GM12878 (cell line): ENCODE data around the gene KCNK4. TPM values are rescaled to one million over a fixed set of nuclear protein-coding genes. Genes with fewer than 3 reads are reported as not detected.

Source experiments
- ATAC-seq: fragments of 200-7000 bp; cut with Tn5 transposase; 3 replicates; pipeline ENCODE4 v1.9.1; 2020; ENCODE audit warnings: mild to moderate bottlenecking, moderate library complexity
- BruUV-seq: library from RNA; stranded (reverse); fragments of 400-500 nt; replicated peaks from 2 replicates; lab custom pipeline; 2021; lab: Mats Ljungman, UMichigan
- CTCF ChIA-PET: fragments of 300-600 bp; sonication (Branson Sonifier 250); formaldehyde crosslinking; extraction: SDS; loops from one replicate; lab custom pipeline; 2021; ENCODE audit warnings: inconsistent platforms; lab: Yijun Ruan, JAX
- POLR2A ChIA-PET: fragments of 350-600 bp; formaldehyde crosslinking; extraction: SDS; loops from one replicate; lab custom pipeline; 2021; ENCODE audit warnings: inconsistent platforms; lab: Charles Lee
- RAD21 ChIA-PET: fragments of 300-600 bp; sonication (Branson Sonifier 250); formaldehyde crosslinking; loops from one replicate; lab custom pipeline; 2023; ENCODE audit warnings: antibody characterized with exemption; ENCODE audit not compliant: unreplicated experiment; lab: Charles Lee
- SMC1A ChIA-PET: fragments of 300-600 bp; sonication (Branson Sonifier 250); formaldehyde crosslinking; loops from one replicate; lab custom pipeline; 2023; ENCODE audit not compliant: unreplicated experiment, uncharacterized antibody; lab: Charles Lee
- DNase-seq: peaks from one replicate; pipeline ENCODE4 v3.0.0-alpha.2; 2011; ENCODE audit warnings: low read depth, low spot score
- FAIRE-seq: peaks from 3 replicates; lab custom pipeline; 2011; peaks lifted over from hg19 to GRCh38; lab: Jason Lieb, UNC
- H2AFZ ChIP-seq: 2 replicates; pipeline ENCODE4 v1.6.0; 2011; ENCODE audit warnings: low read depth, low read length, control low read depth; ENCODE audit not compliant: control insufficient read depth
- H3K27ac ChIP-seq: 2 replicates; pipeline ENCODE4 v1.5.1; 2011; ENCODE audit warnings: control low read depth; ENCODE audit not compliant: control insufficient read depth, insufficient read depth
- H3K27me3 ChIP-seq, 2 experiments: replicated peaks in 1 of 2; 2 replicates each; pipeline versions ENCODE4 v1.6.0 to v1.6.1; 2011; ENCODE audit warnings: low read length in 1 of 2; ENCODE audit not compliant: control insufficient read depth in 2 of 2, insufficient read depth in 2 of 2
- H3K36me3 ChIP-seq, 2 experiments: 2 replicates each; pipeline ENCODE4 v1.5.1; 2011; ENCODE audit warnings: low read length in 1 of 2; ENCODE audit not compliant: control insufficient read depth in 2 of 2, insufficient read depth in 2 of 2
- H3K4me1 ChIP-seq: 2 replicates; pipeline ENCODE4 v1.6.1; 2011; ENCODE audit warnings: mild to moderate bottlenecking, low read length, moderate library complexity, mixed read lengths; ENCODE audit not compliant: control insufficient read depth, insufficient read depth
- H3K4me2 ChIP-seq: 2 replicates; pipeline ENCODE4 v1.6.0; 2011; ENCODE audit warnings: control low read depth; ENCODE audit not compliant: control insufficient read depth, insufficient read depth
- H3K4me3 ChIP-seq: fragments of 200-600 bp; sonication (generic); 2 replicates; pipeline ENCODE4 v1.5.1; 2016
- H3K79me2 ChIP-seq: 2 replicates; pipeline ENCODE4 v1.6.0; 2011; ENCODE audit warnings: low read length; ENCODE audit not compliant: control insufficient read depth, insufficient read depth
- H3K9ac ChIP-seq: 2 replicates; pipeline ENCODE4 v1.8.0; 2011; ENCODE audit warnings: low read length, control low read depth, mixed read lengths; ENCODE audit not compliant: control insufficient read depth, insufficient read depth
- H3K9me3 ChIP-seq: replicated peaks from 3 replicates; pipeline ENCODE4 v1.5.1; 2011; ENCODE audit warnings: mild to moderate bottlenecking, low read length; ENCODE audit not compliant: control insufficient read depth, insufficient read depth
- H4K20me1 ChIP-seq: 2 replicates; pipeline ENCODE4 v1.6.0; 2011; ENCODE audit not compliant: control insufficient read depth, insufficient read depth
- EGR1 ChIP-seq, 2 experiments: IDR thresholded peaks; 1 replicate in 1 of 2; 2 replicates in 1 of 2; pipeline ENCODE4 v1.6.1; 2011 to 2012; ENCODE audit warnings: low read depth in 2 of 2, low read length in 2 of 2, borderline replicate concordance in 1 of 2, mild to moderate bottlenecking in 1 of 2, moderate library complexity in 1 of 2
- GATAD2B ChIP-seq: fragments of 450-650 bp; conservative IDR thresholded peaks from 2 replicates; pipeline ENCODE4 v1.6.1; 2017; ENCODE audit warnings: low read depth, mild to moderate bottlenecking, moderate library complexity
- IKZF2 ChIP-seq, 2 experiments: fragments of 450-650 bp; IDR thresholded peaks; 2 replicates each; pipeline ENCODE4 v1.6.1; 2017; ENCODE audit warnings: mild to moderate bottlenecking in 2 of 2, moderate library complexity in 2 of 2
- KAT2A ChIP-seq: conservative IDR thresholded peaks from 2 replicates; pipeline ENCODE4 v1.6.1; 2011; ENCODE audit warnings: low read depth, low read length; ENCODE audit not compliant: control insufficient read depth
- PAX5 ChIP-seq: IDR thresholded peaks from 2 replicates; pipeline ENCODE4 v1.6.1; 2011; ENCODE audit warnings: low read depth, low read length, borderline replicate concordance
- RB1 ChIP-seq: fragments of 450-650 bp; formaldehyde crosslinking; IDR thresholded peaks from 2 replicates; pipeline ENCODE4 v1.6.1; 2017; ENCODE audit warnings: mild to moderate bottlenecking, borderline replicate concordance
- RELA ChIP-seq: fragments of 450-650 bp; IDR thresholded peaks from 2 replicates; pipeline ENCODE4 v1.8.0; 2014; ENCODE audit warnings: borderline replicate concordance; ENCODE audit not compliant: partially characterized antibody
- SUPT20H ChIP-seq: IDR thresholded peaks from 2 replicates; pipeline ENCODE4 v1.6.1; 2011; ENCODE audit warnings: low read depth, mild to moderate bottlenecking, low read length, moderate library complexity, borderline replicate concordance; ENCODE audit not compliant: control insufficient read depth
- TBL1XR1 ChIP-seq: IDR thresholded peaks from 2 replicates; pipeline ENCODE4 v1.6.1; 2012; ENCODE audit warnings: low read depth, low read length, improper control_type of control experiment
- TCF12 ChIP-seq: IDR thresholded peaks from 2 replicates; pipeline ENCODE4 v1.6.1; 2011; ENCODE audit warnings: low read depth, mild to moderate bottlenecking, low read length
- YY1 ChIP-seq: IDR thresholded peaks from 2 replicates; pipeline ENCODE4 v1.6.1; 2011; ENCODE audit warnings: low read depth, mild to moderate bottlenecking, low read length
- ZNF207 ChIP-seq: fragments of 450-650 bp; IDR thresholded peaks from 2 replicates; pipeline ENCODE4 v1.6.1; 2014; ENCODE audit warnings: antibody characterized with exemption, mild to moderate bottlenecking, borderline replicate concordance
- WGBS: methylation state at CpG from one replicate; pipeline ENCODE4 v1.1.6; 2016; ENCODE audit warnings: low lambda C conversion rate; ENCODE audit not compliant: insufficient replicate concordance, insufficient coverage; ENCODE audit errors: missing lambda C conversion rate; 5-methylcytosine and 5-hydroxymethylcytosine counted together
- in situ Hi-C: fragments of 300-500 bp; cut with MboI; formaldehyde crosslinking; loops from 9 replicates; pipeline ENCODE4 v1.14.3; 2018; ENCODE audit warnings: mixed read lengths
- intact Hi-C: fragments of 100-400 bp; cut with micrococcal nuclease; formaldehyde crosslinking; loops from one replicate; pipeline ENCODE4 v1.14.2; 2022; ENCODE audit not compliant: unreplicated experiment
- polyA plus RNA-seq, 11 experiments: library from polyadenylated mRNA; depleted of rRNA in 4 of 11; unstranded in 6 of 11; stranded (reverse) in 5 of 11; fragments of >200 nt; fragmentation: Nextera tagmentation in 4 of 11; fragmentation: Illumina TruSeq in 1 of 11; extraction: Ambion mirVana in 4 of 11; extraction: Trizol in 1 of 11; gene quantifications; 1 replicate in 1 of 11; 2 replicates in 10 of 11; pipeline versions ENCODE4 v1.2.1 to v1.2.3, GENCODE V29; 2011 to 2016; ENCODE audit warnings: inconsistent platforms in 2 of 11, missing spikeins in 2 of 11, low read depth in 1 of 11
- total RNA-seq, 4 experiments: library from RNA; depleted of rRNA in 3 of 4; stranded (reverse); fragments of >200 nt in 3 of 4; fragmentation: Illumina TruSeq in 1 of 4; extraction: Trizol in 1 of 4; gene quantifications; 2 replicates each; pipeline versions ENCODE4 v1.2.1 to v1.2.3, GENCODE V29; 2013 to 2021
- TF ChIP-seq, protein P1 (sequence below): fragments of 450-650 bp; IDR thresholded peaks from 2 replicates; pipeline ENCODE4 v1.6.1; 2017; ENCODE audit warnings: mild to moderate bottlenecking, moderate library complexity
- TF ChIP-seq, protein P2 (sequence below): fragments of 450-650 bp; IDR thresholded peaks from 2 replicates; pipeline ENCODE4 v1.6.1; 2017; ENCODE audit warnings: mild to moderate bottlenecking

The KCNK4 gene
- total and polyA plus RNA-seq, 10 of the 15 experiments (the other 5 are each of a cell fraction or from before 2014, with no cell fraction given), result 0.04 TPM; not detected in 9

DNA sequence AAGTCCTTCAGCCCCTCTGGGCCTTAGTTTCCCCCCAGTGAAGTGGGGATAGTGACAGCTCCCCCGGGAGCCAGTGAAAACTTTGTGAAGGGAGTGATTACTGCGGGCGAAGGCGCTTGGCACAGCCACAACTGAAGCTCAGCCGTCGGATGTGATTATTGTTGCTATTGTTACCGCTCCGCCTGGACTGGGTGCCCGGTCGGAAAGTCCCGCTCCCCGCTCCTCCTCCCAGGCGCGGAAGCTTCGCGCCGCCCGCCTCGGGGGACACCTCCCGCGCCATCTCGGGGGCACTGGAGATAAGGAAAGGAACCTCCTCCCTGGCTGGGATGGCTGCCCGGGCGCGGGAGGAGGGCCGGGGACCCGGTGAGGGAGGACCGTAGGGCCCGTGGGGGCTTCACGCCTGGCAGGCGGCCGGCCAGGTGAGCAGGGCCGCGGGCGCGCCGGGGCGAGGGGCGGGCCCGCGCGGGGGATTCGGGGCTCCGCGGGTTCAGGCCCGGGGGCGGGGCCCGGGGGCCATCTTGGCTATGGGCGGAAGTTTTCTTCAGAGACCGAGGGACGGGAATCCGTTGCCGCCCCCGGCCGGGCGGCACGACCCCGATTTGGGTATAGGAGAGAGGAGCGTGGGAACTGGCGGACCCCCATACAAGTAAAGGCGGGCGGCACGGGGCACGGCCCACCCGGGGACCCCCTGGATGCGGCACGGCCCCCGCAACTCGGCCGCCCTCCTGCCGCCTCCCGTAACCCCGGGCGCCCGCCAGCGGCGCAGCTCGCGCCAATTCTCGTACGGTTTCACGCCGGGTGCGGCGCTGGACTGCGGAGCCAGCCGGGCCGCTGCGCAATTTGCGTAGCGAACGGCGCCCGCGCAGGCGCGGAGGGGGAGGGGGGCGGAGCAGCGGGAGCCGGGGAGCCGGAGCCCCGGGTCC lies 5.9 kb upstream of the KCNK4 start, which contains the start of gene GPR137:
TSS of gene GPR137 (plus strand) at position 887 of the 923 bp plus-strand sequence. CDS start 677 bp downstream, outside the sequence.
- FAIRE-seq (peak; percentile 77), ATAC-seq (peak; percentile 76), DNase-seq (no peak)
- under 1% methylated on average over 63 of the region's 102 CpGs for WGBS
- ChIA-PET SMC1A (interaction anchor here (0.9 to 3.5 kb wide), 4 partner anchors 14 to 32 kb away, joined by 4 to 16 read pairs (median 8); partner anchors contain the start of genes CATSPERZ, PRDX5 and TRMT112), POLR2A (interaction anchor here (0.6 to 6.2 kb wide), 10 partner anchors 8 to 78 kb away, joined by 3 to 92 read pairs (median 7); partner anchors contain the start of genes ESRRA, FERMT3, FKBP2 and PRDX5), CTCF (interaction anchor here (1.0 to 5.5 kb wide), 7 partner anchors 15 to 80 kb away, joined by 3 to 46 read pairs (median 4); partner anchors contain the start of genes CATSPERZ, ESRRA, FERMT3 and PRDX5), RAD21 (interaction anchor here (0.6 to 2.7 kb wide), 8 partner anchors 14 to 81 kb away, joined by 3 to 10 read pairs (median 6); partner anchors contain the start of genes FERMT3, NUDT22, PRDX5 and TRMT112)
- intact Hi-C loops (loop anchor here (1.0 kb wide), 1 partner anchor 15 kb away; no protein-coding TSS in a partner anchor), in situ Hi-C loops (no loop called here)
- Histone ChIP-seq H3K27ac (peak within 1 kb of the TSS; percentile 91), H3K4me1 (peaks cover 7% of the 10 kb centered on the region), H2AFZ (peak within 1 kb of the TSS; percentile 96), H3K9me3 (no peaks in the 10 kb centered on the region), H3K79me2 (peaks cover 15% of the 10 kb centered on the region), H3K27me3 (no peaks in the 10 kb centered on the region), H3K36me3 (peaks cover 0 to 2% of the 10 kb centered on the region in 2 experiments; a peak in 2 of 4 replicates), H3K4me3 (peak within 1 kb of the TSS; percentile 86), H4K20me1 (no peaks in the 10 kb centered on the region), H3K4me2 (peak within 1 kb of the TSS; percentile 99), H3K9ac (peak within 1 kb of the TSS; percentile 81)
- TSS peak; percentile 84 for BruUV-seq
- TF ChIP-seq, protein P1, sequence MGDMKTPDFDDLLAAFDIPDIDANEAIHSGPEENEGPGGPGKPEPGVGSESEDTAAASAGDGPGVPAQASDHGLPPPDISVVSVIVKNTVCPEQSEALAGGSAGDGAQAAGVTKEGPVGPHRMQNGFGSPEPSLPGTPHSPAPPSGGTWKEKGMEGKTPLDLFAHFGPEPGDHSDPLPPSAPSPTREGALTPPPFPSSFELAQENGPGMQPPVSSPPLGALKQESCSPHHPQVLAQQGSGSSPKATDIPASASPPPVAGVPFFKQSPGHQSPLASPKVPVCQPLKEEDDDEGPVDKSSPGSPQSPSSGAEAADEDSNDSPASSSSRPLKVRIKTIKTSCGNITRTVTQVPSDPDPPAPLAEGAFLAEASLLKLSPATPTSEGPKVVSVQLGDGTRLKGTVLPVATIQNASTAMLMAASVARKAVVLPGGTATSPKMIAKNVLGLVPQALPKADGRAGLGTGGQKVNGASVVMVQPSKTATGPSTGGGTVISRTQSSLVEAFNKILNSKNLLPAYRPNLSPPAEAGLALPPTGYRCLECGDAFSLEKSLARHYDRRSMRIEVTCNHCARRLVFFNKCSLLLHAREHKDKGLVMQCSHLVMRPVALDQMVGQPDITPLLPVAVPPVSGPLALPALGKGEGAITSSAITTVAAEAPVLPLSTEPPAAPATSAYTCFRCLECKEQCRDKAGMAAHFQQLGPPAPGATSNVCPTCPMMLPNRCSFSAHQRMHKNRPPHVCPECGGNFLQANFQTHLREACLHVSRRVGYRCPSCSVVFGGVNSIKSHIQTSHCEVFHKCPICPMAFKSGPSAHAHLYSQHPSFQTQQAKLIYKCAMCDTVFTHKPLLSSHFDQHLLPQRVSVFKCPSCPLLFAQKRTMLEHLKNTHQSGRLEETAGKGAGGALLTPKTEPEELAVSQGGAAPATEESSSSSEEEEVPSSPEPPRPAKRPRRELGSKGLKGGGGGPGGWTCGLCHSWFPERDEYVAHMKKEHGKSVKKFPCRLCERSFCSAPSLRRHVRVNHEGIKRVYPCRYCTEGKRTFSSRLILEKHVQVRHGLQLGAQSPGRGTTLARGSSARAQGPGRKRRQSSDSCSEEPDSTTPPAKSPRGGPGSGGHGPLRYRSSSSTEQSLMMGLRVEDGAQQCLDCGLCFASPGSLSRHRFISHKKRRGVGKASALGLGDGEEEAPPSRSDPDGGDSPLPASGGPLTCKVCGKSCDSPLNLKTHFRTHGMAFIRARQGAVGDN, result peak; percentile 41; the same call in 1 of the 2 replicates
- TF ChIP-seq KAT2A (no peak), PAX5 (0 out of 2 replicates have a peak, but pooled peaks have one; percentile 17), IKZF2 (IDR thresholded peaks at IDR 0.05) (peak; percentile 38 to 42; a peak in 1 of 4 replicates), EGR1 (IDR thresholded peaks at IDR 0.05; ENCODE audit: borderline replicate concordance in 1 of 2, low read depth in 2 of 2, low read length in 2 of 2) (peak; percentile 69 to 99), GATAD2B (peak; percentile 94), TCF12 (0 out of 2 replicates have a peak, but pooled peaks have one; percentile 13), YY1 (peak; percentile 98), TBL1XR1 (peak; percentile 95; the same call in 1 of the 2 replicates), SUPT20H (no peak), RELA (peak; percentile 74), RB1 (peak; percentile 75; the same call in 1 of the 2 replicates), ZNF207 (peak; percentile 15; the same call in 1 of the 2 replicates)
- TF ChIP-seq, protein P2, sequence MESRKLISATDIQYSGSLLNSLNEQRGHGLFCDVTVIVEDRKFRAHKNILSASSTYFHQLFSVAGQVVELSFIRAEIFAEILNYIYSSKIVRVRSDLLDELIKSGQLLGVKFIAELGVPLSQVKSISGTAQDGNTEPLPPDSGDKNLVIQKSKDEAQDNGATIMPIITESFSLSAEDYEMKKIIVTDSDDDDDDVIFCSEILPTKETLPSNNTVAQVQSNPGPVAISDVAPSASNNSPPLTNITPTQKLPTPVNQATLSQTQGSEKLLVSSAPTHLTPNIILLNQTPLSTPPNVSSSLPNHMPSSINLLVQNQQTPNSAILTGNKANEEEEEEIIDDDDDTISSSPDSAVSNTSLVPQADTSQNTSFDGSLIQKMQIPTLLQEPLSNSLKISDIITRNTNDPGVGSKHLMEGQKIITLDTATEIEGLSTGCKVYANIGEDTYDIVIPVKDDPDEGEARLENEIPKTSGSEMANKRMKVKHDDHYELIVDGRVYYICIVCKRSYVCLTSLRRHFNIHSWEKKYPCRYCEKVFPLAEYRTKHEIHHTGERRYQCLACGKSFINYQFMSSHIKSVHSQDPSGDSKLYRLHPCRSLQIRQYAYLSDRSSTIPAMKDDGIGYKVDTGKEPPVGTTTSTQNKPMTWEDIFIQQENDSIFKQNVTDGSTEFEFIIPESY, result peak; percentile 64; the same call in 1 of the 2 replicates
